Endothelial cell of umbilical vein (primary cell): ENCODE data around the gene ENC1.

ENCODE experiments used
- GATA2 ChIP-seq: IDR thresholded peaks from 2 replicates; pipeline ENCODE4 v1.7.0; 2011; ENCODE audit warnings: low read depth, mild to moderate bottlenecking, moderate library complexity, mixed read lengths, low read length; ENCODE audit not compliant: insufficient read length, insufficient read depth
- JUN ChIP-seq: IDR thresholded peaks from 2 replicates; pipeline ENCODE4 v1.6.1; 2011; ENCODE audit warnings: borderline replicate concordance, low read depth; ENCODE audit not compliant: insufficient read length, insufficient read depth
- POLR2A ChIP-seq: IDR thresholded peaks from 2 replicates; pipeline ENCODE4 v1.6.1; 2012; ENCODE audit warnings: low read depth, mild to moderate bottlenecking, control low read depth, low read length
- TF ChIP-seq, protein P1 (sequence below), 2 donors: IDR thresholded peaks; 1 replicate in 1 of 2; 2 replicates in 1 of 2; pipeline ENCODE4 v1.5.1; 2011; ENCODE audit warnings: low read length in 2 of 2, mild to moderate bottlenecking in 2 of 2, moderate library complexity in 2 of 2, control low read depth in 1 of 2, inconsistent platforms in 1 of 2, low read depth in 1 of 2; ENCODE audit not compliant: insufficient read depth in 1 of 2; ENCODE audit errors: extremely low read depth in 1 of 2
- TF ChIP-seq, protein P2 (sequence below): IDR thresholded peaks from 2 replicates; pipeline ENCODE4 v1.6.1; 2011; ENCODE audit not compliant: insufficient read depth, insufficient read length

DNA sequence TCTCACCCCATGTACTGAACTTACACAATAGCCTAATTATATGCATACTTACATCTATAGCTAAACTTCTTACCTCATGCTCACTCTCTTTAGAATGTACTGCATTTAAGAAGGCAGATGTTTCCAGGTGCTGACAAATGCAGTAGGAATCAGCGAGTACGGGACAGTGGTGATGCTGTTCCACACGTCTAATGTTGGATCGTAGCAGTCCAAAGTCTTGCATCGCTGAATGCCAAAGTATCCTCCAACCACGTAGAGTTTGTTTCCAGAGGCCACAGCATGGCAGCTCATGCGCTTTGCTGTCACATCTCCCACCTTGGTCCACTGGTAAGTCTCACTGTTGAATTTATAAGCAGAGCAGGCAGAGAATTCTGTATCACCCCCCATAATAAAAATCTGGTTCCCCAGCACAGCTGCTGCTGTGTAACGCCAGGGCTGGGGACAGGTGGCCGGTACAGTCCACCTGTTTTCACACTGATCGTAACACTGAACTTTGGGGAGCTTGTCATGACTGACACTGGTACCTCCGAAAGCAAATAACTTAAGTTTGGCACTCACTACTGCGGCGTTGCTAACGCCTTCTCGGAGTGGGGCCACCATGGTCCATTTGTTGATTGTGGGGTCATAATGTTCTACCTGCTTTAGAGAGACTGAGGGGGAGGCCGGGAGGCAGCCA is 5.8 kb downstream of the ENC1 start:
- TF ChIP-seq POLR2A (no peak), GATA2 (no peak), JUN (no peak)
- TF ChIP-seq, protein P1, sequence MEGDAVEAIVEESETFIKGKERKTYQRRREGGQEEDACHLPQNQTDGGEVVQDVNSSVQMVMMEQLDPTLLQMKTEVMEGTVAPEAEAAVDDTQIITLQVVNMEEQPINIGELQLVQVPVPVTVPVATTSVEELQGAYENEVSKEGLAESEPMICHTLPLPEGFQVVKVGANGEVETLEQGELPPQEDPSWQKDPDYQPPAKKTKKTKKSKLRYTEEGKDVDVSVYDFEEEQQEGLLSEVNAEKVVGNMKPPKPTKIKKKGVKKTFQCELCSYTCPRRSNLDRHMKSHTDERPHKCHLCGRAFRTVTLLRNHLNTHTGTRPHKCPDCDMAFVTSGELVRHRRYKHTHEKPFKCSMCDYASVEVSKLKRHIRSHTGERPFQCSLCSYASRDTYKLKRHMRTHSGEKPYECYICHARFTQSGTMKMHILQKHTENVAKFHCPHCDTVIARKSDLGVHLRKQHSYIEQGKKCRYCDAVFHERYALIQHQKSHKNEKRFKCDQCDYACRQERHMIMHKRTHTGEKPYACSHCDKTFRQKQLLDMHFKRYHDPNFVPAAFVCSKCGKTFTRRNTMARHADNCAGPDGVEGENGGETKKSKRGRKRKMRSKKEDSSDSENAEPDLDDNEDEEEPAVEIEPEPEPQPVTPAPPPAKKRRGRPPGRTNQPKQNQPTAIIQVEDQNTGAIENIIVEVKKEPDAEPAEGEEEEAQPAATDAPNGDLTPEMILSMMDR (IDR thresholded peaks at IDR 0.05; ENCODE audit: extremely low read depth in 1 of 2, insufficient read depth in 1 of 2, low read depth in 1 of 2, low read length in 2 of 2) = no peak
- TF ChIP-seq, protein P2, sequence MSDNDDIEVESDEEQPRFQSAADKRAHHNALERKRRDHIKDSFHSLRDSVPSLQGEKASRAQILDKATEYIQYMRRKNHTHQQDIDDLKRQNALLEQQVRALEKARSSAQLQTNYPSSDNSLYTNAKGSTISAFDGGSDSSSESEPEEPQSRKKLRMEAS = no peak
